ENCODE results near the gene XRCC5.

Gene XRCC5

DNA sequence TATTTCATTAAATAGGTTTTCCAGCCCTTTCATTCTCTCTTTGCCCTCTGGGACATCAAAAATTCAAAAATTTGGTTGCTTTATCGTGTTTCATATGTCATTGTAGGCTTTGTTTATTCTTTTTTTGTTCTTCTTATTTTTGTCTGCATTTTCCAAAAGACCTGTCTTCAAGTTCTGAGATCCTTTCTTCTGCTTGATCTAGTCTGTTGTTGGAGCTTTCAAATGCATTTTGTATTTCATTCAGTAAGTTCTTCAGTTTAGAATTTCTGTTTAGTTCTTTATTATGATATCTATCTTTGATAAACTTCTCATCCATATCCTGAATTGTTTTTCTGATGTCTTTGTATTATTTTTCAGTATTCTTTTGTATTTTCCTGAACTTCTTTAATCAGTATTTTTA lies 123.6 kb downstream of the XRCC5 start:
- DNase-seq (ENCODE audit: low read depth) = no peak

DNA sequence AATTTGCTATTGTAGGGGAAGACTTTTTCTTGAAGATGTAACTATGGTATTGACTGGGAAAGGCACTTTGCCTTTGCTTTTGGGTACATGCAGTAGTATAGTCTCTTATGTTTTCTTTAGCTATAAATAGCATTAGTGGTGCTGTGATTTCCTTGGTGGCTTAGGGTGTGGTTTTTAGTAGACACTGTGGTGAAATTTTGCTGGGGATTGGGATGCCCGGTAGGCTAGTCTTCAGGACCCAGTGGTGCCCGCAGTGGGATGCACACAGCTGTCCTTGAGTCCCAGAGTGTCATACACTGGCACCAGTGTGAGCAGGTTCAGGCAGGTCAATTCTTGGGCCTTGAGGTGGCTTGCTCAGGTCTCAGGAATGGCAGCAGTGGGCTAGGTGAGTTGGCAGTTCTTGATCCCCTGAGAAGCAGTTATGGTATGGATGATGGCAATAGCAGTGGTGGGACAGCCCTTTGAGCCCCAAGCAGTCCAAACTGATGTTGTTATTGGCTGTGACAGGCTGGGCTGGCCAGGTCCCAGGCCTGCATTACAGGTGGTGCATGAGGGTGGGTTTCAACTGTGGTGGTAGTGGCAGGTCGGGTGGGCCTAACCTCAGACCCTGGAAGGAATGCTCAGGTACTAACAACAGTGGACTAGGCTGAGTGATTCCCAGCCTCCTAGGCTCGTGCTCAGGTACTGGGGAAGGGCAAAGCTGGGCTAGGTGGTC lies 124.3 kb downstream of the XRCC5 start:
- no peak for DNase-seq (ENCODE audit: low read depth)

DNA sequence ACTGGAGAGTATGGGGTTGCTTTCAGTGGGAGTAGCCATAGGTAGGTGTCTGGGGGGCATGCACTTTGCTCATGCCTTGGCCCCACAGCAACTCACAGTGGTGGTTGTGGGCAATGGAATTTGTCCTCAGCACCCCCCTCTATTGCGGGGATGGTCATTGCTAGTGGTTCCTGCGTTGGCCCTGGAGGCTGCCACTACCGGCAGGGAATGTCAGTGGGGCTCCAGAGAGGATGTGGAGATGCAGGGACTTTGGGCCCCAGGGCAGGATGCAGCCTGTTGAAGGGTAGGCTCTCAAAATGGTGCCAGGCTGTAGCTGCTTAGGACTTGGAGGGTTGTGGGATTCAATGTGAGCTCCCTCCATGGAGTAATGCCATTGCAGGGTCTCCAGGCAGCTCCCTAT lies 125.0 kb downstream of the XRCC5 start:
- no peak for DNase-seq (ENCODE audit: low read depth)

GRCh38 chr2:216235462-216235861 lies 126.3 kb downstream of the XRCC5 start:
- DNase-seq (ENCODE audit: low read depth) = no peak

GRCh38 chr2:216235896-216236295 lies 126.7 kb downstream of the XRCC5 start:
- no peak for DNase-seq (ENCODE audit: low read depth)

- DNase-seq (ENCODE audit: low read depth) = no peak
Observed at GRCh38 chr2:216236486-216236885, 127.3 kb downstream of the XRCC5 start.

DNA sequence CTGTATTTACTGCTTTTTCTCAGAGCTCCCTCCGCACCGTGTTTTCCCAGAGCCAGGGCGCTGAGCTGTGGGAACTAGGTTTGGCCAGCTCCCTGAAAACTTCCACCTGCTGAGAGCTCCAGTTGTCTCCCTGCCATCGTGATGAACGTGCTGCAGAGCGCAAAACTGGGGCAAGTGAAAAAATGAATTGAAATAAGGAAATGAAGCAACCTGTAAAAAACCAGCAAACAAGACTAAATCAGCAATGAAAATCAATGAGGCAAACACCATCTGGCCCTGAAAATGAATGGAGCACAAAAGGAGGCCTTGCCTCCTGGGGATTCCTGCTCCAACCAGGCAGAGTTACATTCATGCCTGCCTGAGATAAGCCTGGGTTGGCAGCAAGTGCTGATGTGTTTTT lies 133.2 kb downstream of the XRCC5 start:
- no peak for DNase-seq (ENCODE audit: low read depth)

DNA sequence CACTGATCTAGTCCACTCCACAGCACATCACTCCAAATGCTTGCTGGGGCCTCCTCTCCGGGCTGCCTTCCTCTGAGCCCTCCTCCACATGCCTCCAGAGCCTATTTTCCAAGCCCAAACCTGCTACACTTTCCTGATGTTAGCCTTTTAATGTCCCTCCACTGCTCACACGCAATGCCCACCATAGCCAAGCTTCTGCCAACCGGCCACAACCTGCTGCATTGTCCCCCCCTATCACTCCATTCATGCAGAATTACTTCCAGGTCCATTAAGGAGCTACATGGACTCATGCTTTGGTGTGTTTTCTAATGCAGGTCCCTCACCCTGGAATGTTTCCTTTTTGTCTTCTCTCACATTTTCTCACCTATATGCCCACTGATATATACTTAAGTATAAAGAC lies 133.9 kb downstream of the XRCC5 start:
- DNase-seq (ENCODE audit: low read depth) = no peak

DNA sequence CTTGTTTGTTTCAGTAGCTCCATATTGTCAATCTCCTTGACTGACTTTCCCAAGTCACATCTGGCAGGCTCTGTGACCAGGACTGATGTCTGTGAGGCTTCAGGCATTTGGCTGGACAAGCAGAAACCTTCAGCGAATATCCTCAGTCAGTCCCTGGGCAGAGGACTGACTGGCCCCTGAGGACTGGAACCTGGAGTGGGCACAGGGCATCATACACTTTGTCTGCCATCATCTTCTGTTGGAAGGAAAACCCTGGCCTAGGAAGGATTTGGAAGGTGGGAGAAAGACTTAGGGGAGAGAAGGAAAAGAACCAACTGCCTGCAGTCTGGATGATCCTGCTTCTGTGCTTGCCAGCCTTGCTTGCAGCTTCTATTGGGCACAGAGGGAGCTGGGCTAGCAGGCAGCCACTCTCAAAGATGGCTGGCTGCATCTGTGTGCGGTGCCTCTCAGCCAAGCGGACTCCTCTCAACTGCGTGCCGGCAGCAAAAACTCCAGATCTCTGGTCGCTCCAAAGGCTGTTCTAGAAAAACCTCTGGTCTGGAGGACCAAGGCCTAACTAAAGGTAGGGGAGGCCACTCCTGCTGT lies 136.3 kb downstream of the XRCC5 start:
- no peak for DNase-seq (ENCODE audit: low read depth)

DNA sequence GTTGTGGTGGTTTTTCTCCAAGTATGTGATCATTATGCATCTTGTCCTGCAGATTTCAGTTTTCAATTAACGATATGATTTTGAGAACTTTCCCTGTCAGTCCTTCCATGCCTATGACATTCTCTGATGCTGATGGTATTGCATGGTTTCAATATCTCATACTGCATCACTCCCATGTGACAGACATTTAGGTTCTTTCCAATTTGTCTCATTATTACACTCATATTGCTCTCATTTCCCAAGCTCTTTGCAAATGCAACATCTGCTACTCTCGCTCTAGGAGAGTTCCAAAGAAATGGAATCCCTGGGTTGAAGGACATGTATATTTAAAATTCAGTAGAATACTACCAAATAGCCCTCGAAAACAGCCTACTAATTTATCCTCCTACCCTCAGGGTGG lies 137.6 kb downstream of the XRCC5 start:
- DNase-seq (ENCODE audit: low read depth) = no peak
